SK-N-SH treated with all-trans-retinoic acid at 6 μM for 48 hours (cell line): ENCODE data around the gene CITED1.

ENCODE experiments used
- ATAC-seq: fragments of 200-7000 bp; cut with Tn5 transposase; 3 replicates; pipeline ENCODE4 v1.9.1; 2020; ENCODE audit warnings: mild to moderate bottlenecking, moderate library complexity
- ARNTL ChIP-seq: fragments of 450-650 bp; formaldehyde crosslinking; IDR thresholded peaks from 2 replicates; pipeline ENCODE4 v1.5.0; 2020; ENCODE audit warnings: low read depth, mild to moderate bottlenecking, moderate library complexity, borderline replicate concordance
- BACH2 ChIP-seq: fragments of 250-450 bp; sonication (Bioruptor Pico); IDR thresholded peaks from 2 replicates; pipeline ENCODE4 v1.9.0; 2021; ENCODE audit warnings: mild to moderate bottlenecking, borderline replicate concordance
- CSDC2 ChIP-seq: fragments of 250-450 bp; sonication (Bioruptor Pico); IDR thresholded peaks from 2 replicates; pipeline ENCODE4 v1.5.0; 2020; ENCODE audit warnings: mild to moderate bottlenecking, moderate library complexity
- ESRRG ChIP-seq: fragments of 250-450 bp; sonication (Bioruptor Pico); IDR thresholded peaks from 2 replicates; pipeline ENCODE4 v1.6.1; 2021; ENCODE audit warnings: mild to moderate bottlenecking
- ISL1 ChIP-seq: fragments of 250-450 bp; sonication (Bioruptor Pico); IDR thresholded peaks from 2 replicates; pipeline ENCODE4 v2.1.2; 2022; ENCODE audit warnings: mild to moderate bottlenecking, moderate library complexity
- OSR1 ChIP-seq: fragments of 250-450 bp; sonication (Bioruptor Pico); IDR thresholded peaks from 2 replicates; pipeline ENCODE4 v1.8.0; 2022; ENCODE audit warnings: moderate library complexity, mild to moderate bottlenecking, inconsistent platforms
- PPARA ChIP-seq: fragments of 250-450 bp; sonication (Bioruptor Pico); IDR thresholded peaks from 2 replicates; pipeline ENCODE4 v1.5.0; 2020; ENCODE audit warnings: mild to moderate bottlenecking, borderline replicate concordance
- RARB ChIP-seq: fragments of 250-450 bp; sonication (Bioruptor Pico); IDR thresholded peaks from 2 replicates; pipeline ENCODE4 v1.8.0; 2021; ENCODE audit warnings: mild to moderate bottlenecking, moderate library complexity
- SNAI2 ChIP-seq: fragments of 250-450 bp; sonication (Bioruptor Pico); IDR thresholded peaks from 2 replicates; pipeline ENCODE4 v1.5.0; 2020; ENCODE audit warnings: mild to moderate bottlenecking, moderate library complexity
- TCF4 ChIP-seq: fragments of 250-450 bp; sonication (Bioruptor Pico); IDR thresholded peaks from 2 replicates; pipeline ENCODE4 v1.8.0; 2021; ENCODE audit warnings: mild to moderate bottlenecking, moderate library complexity, borderline replicate concordance
- TOX ChIP-seq: fragments of 250-450 bp; sonication (Bioruptor Pico); IDR thresholded peaks from 2 replicates; pipeline ENCODE4 v1.8.0; 2021; ENCODE audit warnings: mild to moderate bottlenecking, moderate library complexity, borderline replicate concordance
- TSHZ2 ChIP-seq: fragments of 250-450 bp; sonication (Bioruptor Pico); IDR thresholded peaks from 2 replicates; pipeline ENCODE4 v1.5.0; 2020; ENCODE audit warnings: mild to moderate bottlenecking, moderate library complexity
- ZC3H10 ChIP-seq: fragments of 250-450 bp; sonication (Bioruptor Pico); IDR thresholded peaks from 2 replicates; pipeline ENCODE4 v1.5.1; 2021; ENCODE audit warnings: mild to moderate bottlenecking, moderate library complexity
- ZFP3 ChIP-seq: fragments of 250-450 bp; sonication (Bioruptor Pico); IDR thresholded peaks from 2 replicates; pipeline ENCODE4 v1.5.0; 2020; ENCODE audit warnings: mild to moderate bottlenecking, moderate library complexity
- ZFP30 ChIP-seq: fragments of 450-650 bp; formaldehyde crosslinking; IDR thresholded peaks from 2 replicates; pipeline ENCODE4 v1.5.0; 2022; ENCODE audit warnings: mild to moderate bottlenecking, moderate library complexity
- ZNF565 ChIP-seq: fragments of 450-650 bp; formaldehyde crosslinking; conservative IDR thresholded peaks from 2 replicates; pipeline ENCODE4 v1.5.0; 2020; ENCODE audit warnings: low read depth, mild to moderate bottlenecking, moderate library complexity
- ZNF70 ChIP-seq: fragments of 450-650 bp; formaldehyde crosslinking; IDR thresholded peaks from 2 replicates; pipeline ENCODE4 v1.5.0; 2020; ENCODE audit warnings: mild to moderate bottlenecking, moderate library complexity
- ZNF8 ChIP-seq: fragments of 450-650 bp; formaldehyde crosslinking; IDR thresholded peaks from 2 replicates; pipeline ENCODE4 v1.5.0; 2020; ENCODE audit warnings: mild to moderate bottlenecking, moderate library complexity
- TF ChIP-seq, protein P1 (sequence below): fragments of 250-450 bp; sonication (Bioruptor Pico); IDR thresholded peaks from 2 replicates; pipeline ENCODE4 v1.5.1; 2021; ENCODE audit warnings: mild to moderate bottlenecking, moderate library complexity
- TF ChIP-seq, protein P2 (sequence below): fragments of 250-450 bp; sonication (Bioruptor Pico); IDR thresholded peaks from 2 replicates; pipeline ENCODE4 v1.8.0; 2020; ENCODE audit warnings: mild to moderate bottlenecking, moderate library complexity, borderline replicate concordance
- TF ChIP-seq, protein P3 (sequence below): fragments of 250-450 bp; sonication (Bioruptor Pico); IDR thresholded peaks from 2 replicates; pipeline ENCODE4 v1.8.0; 2021; ENCODE audit warnings: low read depth, mild to moderate bottlenecking, moderate library complexity, borderline replicate concordance

The CITED1 gene

DNA sequence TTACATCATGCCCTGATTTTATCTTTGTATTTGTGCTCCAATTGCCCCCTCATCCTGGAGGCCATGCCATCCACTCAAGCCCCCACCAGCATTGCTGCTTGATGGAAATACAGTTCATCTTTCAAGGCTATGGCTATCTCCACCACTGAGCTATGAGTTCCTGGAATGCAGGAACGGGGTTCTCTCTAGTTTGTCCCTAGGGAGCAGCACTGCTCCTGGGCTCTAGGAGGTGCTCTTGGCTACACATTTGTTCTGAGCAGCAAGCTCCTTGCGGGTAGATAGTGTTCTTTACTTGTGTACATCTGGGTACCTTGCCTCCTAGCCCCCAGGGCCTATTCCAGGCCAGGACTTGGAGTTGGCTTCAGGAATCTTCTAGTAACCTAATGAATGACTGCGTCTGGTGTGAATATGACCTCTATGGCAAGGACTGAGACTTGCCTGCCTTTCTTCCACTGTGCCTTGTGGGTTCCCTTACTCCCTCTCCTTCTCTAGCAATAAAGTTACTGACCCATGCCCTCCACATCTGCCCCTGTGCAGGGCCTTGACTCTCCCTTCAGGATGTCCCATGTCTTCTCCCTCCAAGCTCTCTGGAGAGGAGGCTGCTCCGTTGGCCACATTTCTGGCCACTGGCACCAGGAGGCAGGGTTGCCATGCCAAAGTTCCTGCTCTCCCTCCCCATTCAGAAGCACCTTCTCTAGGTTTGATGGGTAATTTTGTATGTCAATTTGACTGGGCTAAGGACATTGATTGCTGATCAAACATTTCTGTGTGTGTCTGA lies 7.6 kb downstream of the CITED1 start:
- ATAC-seq: peak; percentile 82
- TF ChIP-seq, protein P1, sequence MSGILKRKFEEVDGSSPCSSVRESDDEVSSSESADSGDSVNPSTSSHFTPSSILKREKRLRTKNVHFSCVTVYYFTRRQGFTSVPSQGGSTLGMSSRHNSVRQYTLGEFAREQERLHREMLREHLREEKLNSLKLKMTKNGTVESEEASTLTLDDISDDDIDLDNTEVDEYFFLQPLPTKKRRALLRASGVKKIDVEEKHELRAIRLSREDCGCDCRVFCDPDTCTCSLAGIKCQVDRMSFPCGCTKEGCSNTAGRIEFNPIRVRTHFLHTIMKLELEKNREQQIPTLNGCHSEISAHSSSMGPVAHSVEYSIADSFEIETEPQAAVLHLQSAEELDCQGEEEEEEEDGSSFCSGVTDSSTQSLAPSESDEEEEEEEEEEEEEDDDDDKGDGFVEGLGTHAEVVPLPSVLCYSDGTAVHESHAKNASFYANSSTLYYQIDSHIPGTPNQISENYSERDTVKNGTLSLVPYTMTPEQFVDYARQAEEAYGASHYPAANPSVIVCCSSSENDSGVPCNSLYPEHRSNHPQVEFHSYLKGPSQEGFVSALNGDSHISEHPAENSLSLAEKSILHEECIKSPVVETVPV (CRISPR knock-in tag): no peak
- TF ChIP-seq ISL1 (CRISPR knock-in tag): no peak
- TF ChIP-seq ESRRG: no peak
- no peak for TF ChIP-seq ZNF70 (CRISPR knock-in tag)
- TF ChIP-seq, protein P2, sequence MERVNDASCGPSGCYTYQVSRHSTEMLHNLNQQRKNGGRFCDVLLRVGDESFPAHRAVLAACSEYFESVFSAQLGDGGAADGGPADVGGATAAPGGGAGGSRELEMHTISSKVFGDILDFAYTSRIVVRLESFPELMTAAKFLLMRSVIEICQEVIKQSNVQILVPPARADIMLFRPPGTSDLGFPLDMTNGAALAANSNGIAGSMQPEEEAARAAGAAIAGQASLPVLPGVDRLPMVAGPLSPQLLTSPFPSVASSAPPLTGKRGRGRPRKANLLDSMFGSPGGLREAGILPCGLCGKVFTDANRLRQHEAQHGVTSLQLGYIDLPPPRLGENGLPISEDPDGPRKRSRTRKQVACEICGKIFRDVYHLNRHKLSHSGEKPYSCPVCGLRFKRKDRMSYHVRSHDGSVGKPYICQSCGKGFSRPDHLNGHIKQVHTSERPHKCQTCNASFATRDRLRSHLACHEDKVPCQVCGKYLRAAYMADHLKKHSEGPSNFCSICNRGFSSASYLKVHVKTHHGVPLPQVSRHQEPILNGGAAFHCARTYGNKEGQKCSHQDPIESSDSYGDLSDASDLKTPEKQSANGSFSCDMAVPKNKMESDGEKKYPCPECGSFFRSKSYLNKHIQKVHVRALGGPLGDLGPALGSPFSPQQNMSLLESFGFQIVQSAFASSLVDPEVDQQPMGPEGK (CRISPR knock-in tag): no peak
- TF ChIP-seq SNAI2 (CRISPR knock-in tag): no peak
- TF ChIP-seq CSDC2 (CRISPR knock-in tag): no peak
- TF ChIP-seq ZNF8: no peak
- TF ChIP-seq ARNTL (CRISPR knock-in tag): no peak
- TF ChIP-seq ZNF565: no peak
- TF ChIP-seq TCF4: no peak
- TF ChIP-seq OSR1 (CRISPR knock-in tag): no peak
- TF ChIP-seq ZFP3 (CRISPR knock-in tag): no peak
- TF ChIP-seq RARB (CRISPR knock-in tag): no peak
- TF ChIP-seq ZC3H10 (CRISPR knock-in tag): no peak
- no peak for TF ChIP-seq TOX (CRISPR knock-in tag)

GRCh38 chrX:72296991-72297390 lies 8.7 kb downstream of the CITED1 start:
- TF ChIP-seq BACH2 (CRISPR knock-in tag) (no peak), ZNF8 (no peak), OSR1 (CRISPR knock-in tag) (no peak), ISL1 (CRISPR knock-in tag) (no peak), CSDC2 (CRISPR knock-in tag) (no peak), ZNF565 (no peak), TSHZ2 (CRISPR knock-in tag) (no peak)
- no peak for ATAC-seq

DNA sequence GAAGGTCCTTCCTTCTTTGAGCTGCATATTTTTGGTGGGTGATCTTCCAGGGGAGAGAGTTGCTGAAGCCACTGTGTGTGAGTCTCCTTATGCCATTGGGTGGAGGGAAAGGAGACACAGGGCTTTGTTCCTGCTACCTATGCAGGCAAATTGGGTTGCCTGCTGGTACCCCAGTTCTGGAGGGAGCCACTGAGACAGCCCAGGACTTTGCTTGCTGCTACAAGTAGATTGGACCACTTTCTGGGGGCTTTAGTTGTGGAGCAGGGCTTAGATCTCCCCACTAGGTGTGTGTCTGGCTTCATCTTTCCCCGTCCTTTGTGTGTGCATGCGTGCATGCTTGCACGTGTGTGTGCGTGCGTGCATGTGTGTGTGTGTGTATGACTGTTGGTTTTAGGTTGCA lies 10.0 kb downstream of the CITED1 start:
- no peak for TF ChIP-seq BACH2 (CRISPR knock-in tag)
- no peak for TF ChIP-seq TOX (CRISPR knock-in tag)
- TF ChIP-seq OSR1 (CRISPR knock-in tag): no peak
- no peak for TF ChIP-seq PPARA
- no peak for TF ChIP-seq RARB (CRISPR knock-in tag)
- no peak for TF ChIP-seq TSHZ2 (CRISPR knock-in tag)
- TF ChIP-seq ZNF565: no peak
- TF ChIP-seq ZFP30 (CRISPR knock-in tag): no peak
- TF ChIP-seq, protein P3, sequence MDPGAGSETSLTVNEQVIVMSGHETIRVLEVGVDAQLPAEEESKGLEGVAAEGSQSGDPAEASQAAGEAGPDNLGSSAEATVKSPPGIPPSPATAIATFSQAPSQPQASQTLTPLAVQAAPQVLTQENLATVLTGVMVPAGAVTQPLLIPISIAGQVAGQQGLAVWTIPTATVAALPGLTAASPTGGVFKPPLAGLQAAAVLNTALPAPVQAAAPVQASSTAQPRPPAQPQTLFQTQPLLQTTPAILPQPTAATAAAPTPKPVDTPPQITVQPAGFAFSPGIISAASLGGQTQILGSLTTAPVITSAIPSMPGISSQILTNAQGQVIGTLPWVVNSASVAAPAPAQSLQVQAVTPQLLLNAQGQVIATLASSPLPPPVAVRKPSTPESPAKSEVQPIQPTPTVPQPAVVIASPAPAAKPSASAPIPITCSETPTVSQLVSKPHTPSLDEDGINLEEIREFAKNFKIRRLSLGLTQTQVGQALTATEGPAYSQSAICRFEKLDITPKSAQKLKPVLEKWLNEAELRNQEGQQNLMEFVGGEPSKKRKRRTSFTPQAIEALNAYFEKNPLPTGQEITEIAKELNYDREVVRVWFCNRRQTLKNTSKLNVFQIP (CRISPR knock-in tag): no peak
- TF ChIP-seq, protein P2 (CRISPR knock-in tag): no peak
- TF ChIP-seq, all 23 proteins: peak for 0
- ATAC-seq: no peak
